HEK293 (cell line): ENCODE results near the gene MACROD1.

Source experiments
- CTCF ChIA-PET: fragments of 350-600 bp; formaldehyde crosslinking; extraction: SDS; loops from one replicate; lab custom pipeline; 2021; ENCODE audit warnings: antibody characterized with exemption; lab: Yijun Ruan, JAX
- POLR2A ChIA-PET: fragments of 300-600 bp; formaldehyde crosslinking; extraction: SDS; loops from one replicate; lab custom pipeline; 2020; ENCODE audit warnings: antibody characterized with exemption, inconsistent platforms; lab: Yijun Ruan, JAX
- H3K27ac ChIP-seq: fragments of 200-500 bp; sonication (Bioruptor generic); 2 replicates; pipeline ENCODE4 v1.5.1; 2014; ENCODE audit warnings: low read depth, low read length, control low read depth, inconsistent platforms; ENCODE audit errors: extremely low read depth
- H3K36me3 ChIP-seq, 2 experiments: fragments of 200-500 bp in 1 of 2; sonication (Bioruptor generic) in 1 of 2; 1 replicate in 1 of 2; 2 replicates in 1 of 2; pipeline ENCODE4 v1.5.1; 2014 to 2017; ENCODE audit warnings: inconsistent platforms in 2 of 2, low read length in 2 of 2; ENCODE audit not compliant: control insufficient read depth in 2 of 2, insufficient read depth in 1 of 2
- H3K4me1 ChIP-seq: fragments of 200-500 bp; sonication (Bioruptor generic); 2 replicates; pipeline ENCODE4 v1.5.1; 2014; ENCODE audit warnings: mild to moderate bottlenecking, low read length, inconsistent platforms; ENCODE audit not compliant: control insufficient read depth, insufficient read depth
- H3K4me3 ChIP-seq: 2 replicates; pipeline ENCODE4 v1.5.1; 2011; ENCODE audit warnings: low read depth, mild to moderate bottlenecking, control low read depth, low read length, moderate library complexity
- H3K9me3 ChIP-seq: fragments of 200-500 bp; sonication (Bioruptor generic); 2 replicates; pipeline ENCODE4 v1.5.1; 2014; ENCODE audit warnings: low read depth, low read length, inconsistent platforms; ENCODE audit not compliant: control insufficient read depth, insufficient read depth
- BCL11A ChIP-seq: fragments of 450-650 bp; formaldehyde crosslinking; IDR thresholded peaks from 2 replicates; pipeline ENCODE4 v1.5.1; 2016; ENCODE audit warnings: low read depth, missing biosample characterization, missing genetic modification characterization
- EGR2 ChIP-seq: fragments of 450-650 bp; formaldehyde crosslinking; IDR thresholded peaks from 2 replicates; pipeline ENCODE4 v1.5.1; 2016; ENCODE audit warnings: low read depth, missing biosample characterization, missing genetic modification characterization
- FEZF1 ChIP-seq: fragments of 450-650 bp; formaldehyde crosslinking; IDR thresholded peaks from 2 replicates; pipeline ENCODE4 v1.5.1; 2016; ENCODE audit warnings: missing biosample characterization, missing genetic modification characterization
- GLIS1 ChIP-seq: fragments of 450-650 bp; formaldehyde crosslinking; IDR thresholded peaks from 2 replicates; pipeline ENCODE4 v1.5.1; 2016; ENCODE audit warnings: missing biosample characterization, missing genetic modification characterization
- MYNN ChIP-seq: fragments of 450-650 bp; formaldehyde crosslinking; IDR thresholded peaks from 2 replicates; pipeline ENCODE4 v1.5.1; 2016; ENCODE audit warnings: missing biosample characterization, missing genetic modification characterization, borderline replicate concordance
- PRDM1 ChIP-seq: fragments of 450-650 bp; formaldehyde crosslinking; IDR thresholded peaks from 2 replicates; pipeline ENCODE4; 2016; ENCODE audit warnings: missing biosample characterization, missing genetic modification characterization
- YY2 ChIP-seq: fragments of 450-650 bp; formaldehyde crosslinking; IDR thresholded peaks from 2 replicates; pipeline ENCODE4 v1.5.1; 2016; ENCODE audit warnings: missing biosample characterization, missing genetic modification characterization
- ZBTB48 ChIP-seq: fragments of 450-650 bp; formaldehyde crosslinking; IDR thresholded peaks from 2 replicates; pipeline ENCODE4 v1.5.1; 2016; ENCODE audit warnings: missing biosample characterization, missing genetic modification characterization
- ZFHX2 ChIP-seq: fragments of 450-650 bp; formaldehyde crosslinking; conservative IDR thresholded peaks from 2 replicates; pipeline ENCODE4 v1.5.1; 2016; ENCODE audit warnings: missing biosample characterization, missing genetic modification characterization
- ZNF121 ChIP-seq: fragments of 450-650 bp; formaldehyde crosslinking; IDR thresholded peaks from 2 replicates; pipeline ENCODE4 v1.5.1; 2016; ENCODE audit warnings: missing biosample characterization, missing genetic modification characterization
- ZNF366 ChIP-seq: fragments of 450-650 bp; formaldehyde crosslinking; conservative IDR thresholded peaks from 2 replicates; pipeline ENCODE4 v1.5.1; 2016; ENCODE audit warnings: missing biosample characterization, missing genetic modification characterization
- ZNF394 ChIP-seq: fragments of 450-650 bp; formaldehyde crosslinking; IDR thresholded peaks from 2 replicates; pipeline ENCODE4 v1.5.1; 2016; ENCODE audit warnings: missing biosample characterization, missing genetic modification characterization, mild to moderate bottlenecking, moderate library complexity, borderline replicate concordance
- ZNF48 ChIP-seq: fragments of 450-650 bp; formaldehyde crosslinking; IDR thresholded peaks from 2 replicates; pipeline ENCODE4 v1.5.1; 2016; ENCODE audit warnings: missing biosample characterization, missing genetic modification characterization
- ZNF600 ChIP-seq: fragments of 450-650 bp; formaldehyde crosslinking; IDR thresholded peaks from 2 replicates; pipeline ENCODE4 v1.5.1; 2016; ENCODE audit warnings: missing biosample characterization, missing genetic modification characterization
- ZNF623 ChIP-seq: fragments of 450-650 bp; formaldehyde crosslinking; IDR thresholded peaks from 2 replicates; pipeline ENCODE4 v1.5.1; 2016; ENCODE audit warnings: missing biosample characterization, missing genetic modification characterization
- ZNF639 ChIP-seq: fragments of 450-650 bp; formaldehyde crosslinking; IDR thresholded peaks from 2 replicates; pipeline ENCODE4 v1.5.1; 2016; ENCODE audit warnings: missing biosample characterization, missing genetic modification characterization
- ZNF747 ChIP-seq: fragments of 450-650 bp; formaldehyde crosslinking; IDR thresholded peaks from 2 replicates; pipeline ENCODE4 v1.5.1; 2016; ENCODE audit warnings: missing biosample characterization, missing genetic modification characterization
- ZNF843 ChIP-seq: fragments of 450-650 bp; formaldehyde crosslinking; IDR thresholded peaks from 2 replicates; pipeline ENCODE4 v1.5.1; 2016; ENCODE audit warnings: missing biosample characterization, missing genetic modification characterization
- TF ChIP-seq, protein P1 (sequence below): fragments of 450-650 bp; formaldehyde crosslinking; IDR thresholded peaks from 2 replicates; pipeline ENCODE4 v1.5.1; 2016; ENCODE audit warnings: missing biosample characterization, missing genetic modification characterization
- TF ChIP-seq, protein P2 (sequence below): fragments of 450-650 bp; formaldehyde crosslinking; IDR thresholded peaks from 2 replicates; pipeline ENCODE4 v1.5.1; 2016; ENCODE audit warnings: missing biosample characterization, missing genetic modification characterization
- TF ChIP-seq, protein P3 (sequence below): fragments of 450-650 bp; formaldehyde crosslinking; IDR thresholded peaks from 2 replicates; pipeline ENCODE4 v1.5.1; 2016; ENCODE audit warnings: missing biosample characterization, missing genetic modification characterization
- TF ChIP-seq, protein P4 (sequence below): fragments of 450-650 bp; formaldehyde crosslinking; IDR thresholded peaks from 2 replicates; pipeline ENCODE4 v1.5.1; 2016; ENCODE audit warnings: missing biosample characterization, missing genetic modification characterization

Gene MACROD1

DNA sequence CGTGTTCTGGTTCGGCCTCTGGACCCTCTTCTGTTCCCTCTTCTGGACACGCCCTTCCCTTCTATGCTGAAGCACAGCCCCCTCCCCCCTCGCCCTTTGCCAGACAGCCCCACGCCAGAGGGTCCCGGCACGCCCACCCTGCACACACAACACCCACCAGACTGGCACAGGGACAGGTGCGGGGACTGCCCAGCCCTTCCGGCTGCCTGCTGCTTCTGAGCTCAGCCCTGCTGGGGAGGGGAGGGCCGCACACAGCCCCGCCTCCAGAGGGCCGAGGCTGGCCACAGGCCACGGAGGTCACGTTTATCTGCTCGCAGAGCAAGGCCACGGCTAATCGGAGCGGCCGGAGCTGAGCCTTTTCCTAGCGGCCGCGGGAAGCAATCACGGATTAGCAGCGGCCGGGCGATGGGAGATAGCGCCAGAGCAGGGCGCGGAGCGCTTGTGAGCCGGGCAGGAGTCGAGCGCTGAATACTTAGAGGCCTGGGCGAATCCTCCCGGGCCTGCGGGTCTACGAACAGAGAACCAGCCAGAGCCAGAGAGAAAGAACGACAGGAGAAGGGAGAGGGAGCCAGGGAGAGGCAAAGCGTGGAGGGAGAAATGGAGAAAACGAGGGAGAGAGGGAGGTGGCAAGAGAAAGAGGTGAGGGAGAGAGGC is 158.2 kb downstream of the MACROD1 start:
- Histone ChIP-seq H3K9me3 (no peaks in the 10 kb centered on the region), H3K4me3 (no peak overlapping the region), H3K36me3 (peaks cover 0 to 3% of the 10 kb centered on the region in 2 experiments; a peak in 1 of 3 replicates), H3K27ac (no peak overlapping the region), H3K4me1 (no peaks in the 10 kb centered on the region)
- no peak for TF ChIP-seq ZNF121
- 0 out of 2 replicates have a peak, but pooled peaks have one; percentile 39 for TF ChIP-seq ZNF600 (tag by site-specific recombination)
- peak; percentile 67 for TF ChIP-seq PRDM1
- POLR2A ChIA-PET: interaction anchor here (0.7 to 2.1 kb wide), 5 partner anchors 10 to 1126 kb away, joined by 3 to 5 read pairs (median 3); partner anchors contain the start of gene STIP1
- CTCF ChIA-PET: interaction anchor here (0.7 to 1.5 kb wide), 6 partner anchors 10 to 296 kb away, joined by 3 to 9 read pairs (median 3); no protein-coding TSS in a partner anchor

DNA sequence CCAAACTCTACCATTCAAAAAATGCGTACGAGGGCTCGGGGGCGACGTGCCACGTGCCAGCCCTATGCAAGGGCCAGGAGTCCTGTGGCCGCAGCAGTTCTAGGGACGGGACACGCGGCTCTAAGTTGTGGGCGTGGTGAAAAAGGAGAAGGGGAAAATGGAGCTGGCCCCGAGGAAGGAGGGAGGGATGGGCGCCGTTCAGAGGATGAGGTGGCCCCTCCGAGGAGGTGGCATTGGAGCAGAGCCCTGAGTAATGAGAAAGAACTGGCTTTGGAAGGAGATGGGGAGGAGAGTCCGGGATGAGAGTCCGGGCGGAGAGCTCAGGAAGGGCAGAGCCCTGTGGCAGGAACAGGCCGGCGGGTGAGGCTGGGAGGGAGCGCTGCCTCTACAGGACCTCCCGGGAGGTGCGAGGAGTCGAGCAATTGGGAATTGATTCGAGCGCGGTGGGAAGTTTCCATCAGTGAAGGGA is 158.7 kb downstream of the MACROD1 start:
- Histone ChIP-seq H3K4me3 (no peak overlapping the region), H3K27ac (no peak overlapping the region)
- peak; percentile 57; the same call in 1 of the 2 replicates for TF ChIP-seq ZNF366
- TF ChIP-seq, protein P1, sequence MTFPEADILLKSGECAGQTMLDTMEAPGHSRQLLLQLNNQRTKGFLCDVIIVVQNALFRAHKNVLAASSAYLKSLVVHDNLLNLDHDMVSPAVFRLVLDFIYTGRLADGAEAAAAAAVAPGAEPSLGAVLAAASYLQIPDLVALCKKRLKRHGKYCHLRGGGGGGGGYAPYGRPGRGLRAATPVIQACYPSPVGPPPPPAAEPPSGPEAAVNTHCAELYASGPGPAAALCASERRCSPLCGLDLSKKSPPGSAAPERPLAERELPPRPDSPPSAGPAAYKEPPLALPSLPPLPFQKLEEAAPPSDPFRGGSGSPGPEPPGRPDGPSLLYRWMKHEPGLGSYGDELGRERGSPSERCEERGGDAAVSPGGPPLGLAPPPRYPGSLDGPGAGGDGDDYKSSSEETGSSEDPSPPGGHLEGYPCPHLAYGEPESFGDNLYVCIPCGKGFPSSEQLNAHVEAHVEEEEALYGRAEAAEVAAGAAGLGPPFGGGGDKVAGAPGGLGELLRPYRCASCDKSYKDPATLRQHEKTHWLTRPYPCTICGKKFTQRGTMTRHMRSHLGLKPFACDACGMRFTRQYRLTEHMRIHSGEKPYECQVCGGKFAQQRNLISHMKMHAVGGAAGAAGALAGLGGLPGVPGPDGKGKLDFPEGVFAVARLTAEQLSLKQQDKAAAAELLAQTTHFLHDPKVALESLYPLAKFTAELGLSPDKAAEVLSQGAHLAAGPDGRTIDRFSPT (tag by site-specific recombination): 0 out of 2 replicates have a peak, but pooled peaks have one; percentile 17
- TF ChIP-seq, protein P2, sequence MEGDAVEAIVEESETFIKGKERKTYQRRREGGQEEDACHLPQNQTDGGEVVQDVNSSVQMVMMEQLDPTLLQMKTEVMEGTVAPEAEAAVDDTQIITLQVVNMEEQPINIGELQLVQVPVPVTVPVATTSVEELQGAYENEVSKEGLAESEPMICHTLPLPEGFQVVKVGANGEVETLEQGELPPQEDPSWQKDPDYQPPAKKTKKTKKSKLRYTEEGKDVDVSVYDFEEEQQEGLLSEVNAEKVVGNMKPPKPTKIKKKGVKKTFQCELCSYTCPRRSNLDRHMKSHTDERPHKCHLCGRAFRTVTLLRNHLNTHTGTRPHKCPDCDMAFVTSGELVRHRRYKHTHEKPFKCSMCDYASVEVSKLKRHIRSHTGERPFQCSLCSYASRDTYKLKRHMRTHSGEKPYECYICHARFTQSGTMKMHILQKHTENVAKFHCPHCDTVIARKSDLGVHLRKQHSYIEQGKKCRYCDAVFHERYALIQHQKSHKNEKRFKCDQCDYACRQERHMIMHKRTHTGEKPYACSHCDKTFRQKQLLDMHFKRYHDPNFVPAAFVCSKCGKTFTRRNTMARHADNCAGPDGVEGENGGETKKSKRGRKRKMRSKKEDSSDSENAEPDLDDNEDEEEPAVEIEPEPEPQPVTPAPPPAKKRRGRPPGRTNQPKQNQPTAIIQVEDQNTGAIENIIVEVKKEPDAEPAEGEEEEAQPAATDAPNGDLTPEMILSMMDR (tag by site-specific recombination): 0 out of 2 replicates have a peak, but pooled peaks have one; percentile 36
- no peak for TF ChIP-seq ZNF747
- no peak for TF ChIP-seq ZNF639 (tag by site-specific recombination)
- TF ChIP-seq ZBTB48 (tag by site-specific recombination): 0 out of 2 replicates have a peak, but pooled peaks have one; percentile 33
- 0 out of 2 replicates have a peak, but pooled peaks have one; percentile 33 for TF ChIP-seq EGR2 (tag by site-specific recombination)
- TF ChIP-seq ZNF623 (tag by site-specific recombination): peak; percentile 46
- TF ChIP-seq ZNF394 (tag by site-specific recombination): no peak
- no peak for TF ChIP-seq FEZF1 (tag by site-specific recombination)
- no peak for TF ChIP-seq ZNF48 (tag by site-specific recombination)
- no peak for TF ChIP-seq BCL11A (tag by site-specific recombination)
- no peak for TF ChIP-seq ZNF843 (tag by site-specific recombination)
- no peak for TF ChIP-seq MYNN (tag by site-specific recombination)
- peak; percentile 58 for TF ChIP-seq ZFHX2 (tag by site-specific recombination)
- peak; percentile 49 for TF ChIP-seq GLIS1 (tag by site-specific recombination)
- TF ChIP-seq, protein P3, sequence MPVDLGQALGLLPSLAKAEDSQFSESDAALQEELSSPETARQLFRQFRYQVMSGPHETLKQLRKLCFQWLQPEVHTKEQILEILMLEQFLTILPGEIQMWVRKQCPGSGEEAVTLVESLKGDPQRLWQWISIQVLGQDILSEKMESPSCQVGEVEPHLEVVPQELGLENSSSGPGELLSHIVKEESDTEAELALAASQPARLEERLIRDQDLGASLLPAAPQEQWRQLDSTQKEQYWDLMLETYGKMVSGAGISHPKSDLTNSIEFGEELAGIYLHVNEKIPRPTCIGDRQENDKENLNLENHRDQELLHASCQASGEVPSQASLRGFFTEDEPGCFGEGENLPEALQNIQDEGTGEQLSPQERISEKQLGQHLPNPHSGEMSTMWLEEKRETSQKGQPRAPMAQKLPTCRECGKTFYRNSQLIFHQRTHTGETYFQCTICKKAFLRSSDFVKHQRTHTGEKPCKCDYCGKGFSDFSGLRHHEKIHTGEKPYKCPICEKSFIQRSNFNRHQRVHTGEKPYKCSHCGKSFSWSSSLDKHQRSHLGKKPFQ (tag by site-specific recombination): no peak
- no peak for TF ChIP-seq YY2
- TF ChIP-seq, protein P4, sequence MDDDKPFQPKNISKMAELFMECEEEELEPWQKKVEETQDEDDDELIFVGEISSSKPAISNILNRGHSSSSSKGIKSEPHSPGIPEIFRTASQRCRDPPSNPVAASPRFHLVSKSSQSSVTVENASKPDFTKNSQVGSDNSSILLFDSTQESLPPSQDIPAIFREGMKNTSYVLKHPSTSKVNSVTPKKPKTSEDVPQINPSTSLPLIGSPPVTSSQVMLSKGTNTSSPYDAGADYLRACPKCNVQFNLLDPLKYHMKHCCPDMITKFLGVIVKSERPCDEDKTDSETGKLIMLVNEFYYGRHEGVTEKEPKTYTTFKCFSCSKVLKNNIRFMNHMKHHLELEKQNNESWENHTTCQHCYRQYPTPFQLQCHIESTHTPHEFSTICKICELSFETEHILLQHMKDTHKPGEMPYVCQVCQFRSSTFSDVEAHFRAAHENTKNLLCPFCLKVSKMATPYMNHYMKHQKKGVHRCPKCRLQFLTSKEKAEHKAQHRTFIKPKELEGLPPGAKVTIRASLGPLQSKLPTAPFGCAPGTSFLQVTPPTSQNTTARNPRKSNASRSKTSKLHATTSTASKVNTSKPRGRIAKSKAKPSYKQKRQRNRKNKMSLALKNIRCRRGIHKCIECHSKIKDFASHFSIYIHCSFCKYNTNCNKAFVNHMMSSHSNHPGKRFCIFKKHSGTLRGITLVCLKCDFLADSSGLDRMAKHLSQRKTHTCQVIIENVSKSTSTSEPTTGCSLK (tag by site-specific recombination): no peak

More for the DNA sequence above, 158.7 kb downstream of the MACROD1 start:
- no peaks in the 10 kb centered on the region for H3K4me1 ChIP-seq
- no peaks in the 10 kb centered on the region for H3K9me3 ChIP-seq
- H3K36me3 ChIP-seq: peaks cover 0 to 3% of the 10 kb centered on the region in 2 experiments; a peak in 1 of 3 replicates
- ChIA-PET CTCF (interaction anchor here (0.5 to 1.5 kb wide), 7 partner anchors 8 to 296 kb away, joined by 3 to 9 read pairs (median 3); no protein-coding TSS in a partner anchor), POLR2A (interaction anchor here (0.7 to 2.1 kb wide), 5 partner anchors 9 to 1125 kb away, joined by 3 to 5 read pairs (median 3); partner anchors contain the start of gene STIP1)
